HepG2 (cell line): ENCODE results near the gene ABAT. TPM values are rescaled to one million over a fixed set of nuclear protein-coding genes. Genes with fewer than 3 reads are reported as not detected.

Experiments
- ATM ChIP-seq: fragments of 450-650 bp; IDR thresholded peaks from 2 replicates; pipeline ENCODE4 v1.7.1; 2017; ENCODE audit warnings: mild to moderate bottlenecking, borderline replicate concordance
- CCAR2 ChIP-seq: fragments of 200-400 bp; formaldehyde crosslinking; optimal IDR thresholded peaks from 2 replicates; pipeline ENCODE3; 2018; ENCODE audit warnings: low read depth, mild to moderate bottlenecking, low read length, moderate library complexity
- ELF3 ChIP-seq: IDR thresholded peaks from 2 replicates; pipeline ENCODE4 v1.6.1; 2016; ENCODE audit warnings: missing genetic modification reagents, missing compliant biosample characterization
- FOXO1 ChIP-seq: sonication (generic); formaldehyde crosslinking; IDR thresholded peaks from 2 replicates; pipeline ENCODE4 v1.4.0; 2020; ENCODE audit warnings: missing genetic modification reagents
- KDM2A ChIP-seq: sonication (generic); formaldehyde crosslinking; IDR thresholded peaks from 2 replicates; pipeline ENCODE4 v1.4.0; 2020; ENCODE audit warnings: low read depth, missing genetic modification reagents, borderline replicate concordance
- RFX3 ChIP-seq: IDR thresholded peaks from 2 replicates; pipeline ENCODE4 v1.6.1; 2016; ENCODE audit warnings: missing biosample characterization, missing genetic modification reagents
- TBP ChIP-seq: sonication (generic); formaldehyde crosslinking; IDR thresholded peaks from 2 replicates; pipeline ENCODE4 v1.5.0; 2020; ENCODE audit warnings: missing genetic modification reagents
- TEF ChIP-seq: sonication (generic); formaldehyde crosslinking; IDR thresholded peaks from 2 replicates; pipeline ENCODE4 v1.5.0; 2020; ENCODE audit warnings: missing genetic modification reagents
- ZBTB10 ChIP-seq: sonication (generic); formaldehyde crosslinking; IDR thresholded peaks from 2 replicates; pipeline ENCODE4 v1.4.0; 2020; ENCODE audit warnings: missing genetic modification reagents, borderline replicate concordance
- ZFYVE20 ChIP-seq: sonication (generic); formaldehyde crosslinking; IDR thresholded peaks from 2 replicates; pipeline ENCODE4 v1.8.0; 2023; ENCODE audit warnings: low read depth, mild to moderate bottlenecking, moderate library complexity, missing genetic modification reagents, borderline replicate concordance
- ZNF280B ChIP-seq: sonication (generic); formaldehyde crosslinking; IDR thresholded peaks from 2 replicates; pipeline ENCODE4 v1.5.0; 2020; ENCODE audit warnings: missing genetic modification reagents, mild to moderate bottlenecking, borderline replicate concordance
- ZNF407 ChIP-seq: sonication (generic); formaldehyde crosslinking; IDR thresholded peaks from one replicate; pipeline ENCODE4 v1.5.1; 2020; ENCODE audit warnings: mild to moderate bottlenecking, missing genetic modification reagents; ENCODE audit errors: not compliant biosample characterization
- ZNF605 ChIP-seq: sonication (generic); formaldehyde crosslinking; IDR thresholded peaks from 2 replicates; pipeline ENCODE4 v1.8.0; 2022; ENCODE audit warnings: mild to moderate bottlenecking, missing genetic modification reagents
- ZNF891 ChIP-seq: sonication (generic); formaldehyde crosslinking; IDR thresholded peaks from 2 replicates; pipeline ENCODE4 v1.5.0; 2020; ENCODE audit warnings: mild to moderate bottlenecking, missing genetic modification reagents
- polyA plus RNA-seq, 8 experiments: library from polyadenylated mRNA; depleted of rRNA in 3 of 8; stranded (reverse) in 7 of 8; unstranded in 1 of 8; fragments of >200 nt; fragmentation: Illumina TruSeq in 4 of 8; extraction: Trizol in 4 of 8; gene quantifications; 2 replicates each; pipeline versions ENCODE4 v1.2.1 to v1.2.3, GENCODE V29; 2011 to 2016; ENCODE audit warnings: low read depth in 4 of 8, missing spikeins in 1 of 8, mixed read lengths in 1 of 8; ENCODE audit not compliant: insufficient read depth in 1 of 8
- total RNA-seq, 5 experiments: library from RNA; depleted of rRNA; stranded (reverse); fragments of >200 nt; fragmentation: Illumina TruSeq; extraction: Trizol; gene quantifications; 2 replicates each; pipeline ENCODE4 v1.2.3, GENCODE V29; 2016; ENCODE audit warnings: low read depth in 1 of 5

The ABAT gene
- total and polyA plus RNA-seq, 2 of the 13 experiments (the other 11 are each of a cell fraction or from before 2014, with no cell fraction given) = 47.6 to 97.3 TPM

GRCh38 chr16:8634991-8635736, 39.3 kb upstream of the ABAT start (continued):
- TF ChIP-seq KDM2A = 0 out of 2 replicates have a peak, but pooled peaks have one; percentile 28
- TF ChIP-seq ZBTB10 = no peak
- TF ChIP-seq ELF3 = peak; percentile 46; the same call in 1 of the 2 replicates
- TF ChIP-seq TEF (CRISPR knock-in tag) = no peak
- peak; percentile 80 for TF ChIP-seq ZNF891 (CRISPR knock-in tag)
- TF ChIP-seq ZFYVE20 (CRISPR knock-in tag) = no peak
- TF ChIP-seq ATM = no peak
- TF ChIP-seq TBP (CRISPR knock-in tag) = no peak
- no peak for TF ChIP-seq RFX3 (CRISPR knock-in tag)
- TF ChIP-seq ZNF407 = no peak
- TF ChIP-seq ZNF605 (CRISPR knock-in tag) = 0 out of 2 replicates have a peak, but pooled peaks have one; percentile 22
- TF ChIP-seq ZNF280B = 0 out of 2 replicates have a peak, but pooled peaks have one; percentile 46
- TF ChIP-seq CCAR2 = no peak
- TF ChIP-seq FOXO1 = 0 out of 2 replicates have a peak, but pooled peaks have one; percentile 10
